ENCODE data around the gene EMX1.
A peak's percentile ranks its signal among the peaks of the same experiment; 100 is the strongest.
"Not testable (repeated sequence)": the region's sequence is repeated elsewhere in the genome, so short reads cannot be mapped to it uniquely, and the experiment has no call there.

The EMX1 gene

DNA sequence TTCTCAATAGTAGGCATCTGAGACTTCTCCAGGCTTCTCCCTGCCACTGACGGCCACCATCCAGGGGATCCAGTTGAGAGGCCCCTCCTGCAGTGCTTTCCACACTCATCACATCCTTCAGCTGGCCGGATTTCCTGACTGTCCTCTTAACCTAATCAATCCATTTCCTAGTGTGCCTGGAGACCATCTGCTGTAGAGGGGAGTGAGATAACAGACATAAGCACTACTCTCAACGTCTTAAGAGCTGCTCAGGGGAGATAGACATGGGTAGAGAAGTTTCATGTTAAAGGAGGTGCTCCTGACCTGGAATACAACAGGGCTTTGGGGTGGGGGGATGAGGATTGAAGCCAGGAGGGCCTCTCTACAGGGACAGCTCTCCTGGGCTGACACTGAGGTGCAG is 15.9 kb upstream of the EMX1 start:
- DNase-seq, result no peak

DNA sequence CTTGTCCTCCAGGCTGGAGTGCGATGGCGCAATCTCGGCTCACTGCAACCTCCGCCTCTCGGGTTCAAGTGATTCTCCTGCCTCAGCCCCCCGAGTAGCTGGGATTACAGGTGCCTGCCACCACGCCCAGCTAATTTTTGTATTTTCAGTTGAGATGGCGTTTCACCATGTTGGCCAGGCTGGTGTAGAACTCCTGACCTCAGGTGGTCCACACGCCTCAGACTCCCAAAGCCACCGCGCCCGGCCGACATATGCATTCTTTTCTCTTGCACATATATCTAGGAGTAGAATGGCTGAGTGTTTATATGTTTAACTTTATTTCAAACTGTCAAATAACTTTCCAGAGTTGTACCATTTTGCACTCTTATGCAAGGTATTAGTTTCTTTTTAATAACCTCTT is 9.9 kb upstream of the EMX1 start:
- not testable (repeated sequence) for DNase-seq

DNA sequence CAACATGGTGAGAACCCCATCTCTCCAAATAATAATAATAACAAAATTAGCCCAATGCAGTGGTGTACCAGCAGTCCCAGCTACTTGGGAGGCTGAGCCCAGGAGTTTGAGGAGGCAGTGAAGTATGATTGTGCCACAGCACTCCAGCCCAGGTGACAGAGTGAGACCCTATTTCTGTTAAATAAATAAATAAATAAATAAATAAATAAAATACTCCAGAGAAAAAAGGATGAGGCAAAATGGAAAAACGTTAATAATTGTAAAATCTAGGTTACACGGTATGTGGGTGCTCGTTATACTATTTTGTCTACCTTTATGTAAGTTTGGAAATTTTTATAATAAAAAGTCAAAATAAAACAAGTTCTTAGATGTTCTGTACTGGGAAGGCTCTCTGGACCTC is 8.6 kb upstream of the EMX1 start:
- no peak for DNase-seq

DNA sequence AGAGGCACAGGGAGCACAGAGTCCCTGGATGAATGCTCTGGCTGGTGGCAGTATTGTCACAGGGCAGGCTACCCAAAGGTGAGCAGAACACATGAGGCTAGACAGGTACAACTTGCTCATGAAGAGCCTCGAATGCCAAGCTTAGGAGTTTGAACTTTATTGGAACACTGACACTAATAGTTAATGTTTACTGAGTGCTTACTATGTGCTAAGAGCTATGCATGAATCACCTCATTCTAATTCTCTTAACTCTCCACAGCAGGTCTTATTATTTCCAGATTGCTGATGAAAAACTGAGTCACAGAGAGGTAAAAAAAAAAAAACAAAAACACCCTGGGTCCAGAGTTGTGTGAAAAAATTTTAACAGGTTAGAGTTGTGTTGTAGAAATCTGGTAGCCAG is 6.1 kb upstream of the EMX1 start:
- no peak for DNase-seq

DNA sequence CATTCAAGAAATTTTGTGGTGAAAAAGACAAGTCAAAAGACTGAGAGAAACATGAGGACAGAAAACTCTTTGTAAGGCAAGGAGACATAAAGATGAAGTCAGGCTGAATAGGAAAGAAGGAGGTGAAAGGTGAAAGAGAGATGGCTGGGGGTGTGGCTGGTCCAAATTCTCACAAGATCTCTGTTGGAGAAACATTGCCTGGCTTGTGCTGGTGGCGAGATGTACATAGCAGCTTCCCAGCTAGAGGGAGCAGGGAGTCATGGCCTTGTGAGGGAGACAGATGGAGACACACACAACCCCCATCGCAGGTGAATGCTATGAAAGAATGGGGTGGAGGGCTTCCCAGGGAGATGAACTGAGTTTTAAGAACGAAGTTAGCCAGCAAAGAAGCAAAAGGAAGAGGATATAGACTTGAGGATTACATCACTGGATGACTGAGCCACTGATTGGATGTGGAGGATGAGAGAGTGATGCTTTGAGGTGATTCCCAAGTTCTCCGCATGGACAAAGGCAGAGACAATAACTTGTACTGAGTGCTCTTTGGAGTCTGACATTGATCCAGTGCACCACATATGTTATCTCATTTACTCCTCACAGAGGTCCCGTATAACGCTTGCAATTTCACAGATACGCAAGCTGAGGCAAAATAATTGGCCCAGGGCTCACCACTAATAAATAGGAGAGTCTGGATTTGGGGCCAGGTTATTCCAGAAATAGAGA is 3.7 kb upstream of the EMX1 start:
- DNase-seq, result peak; percentile 49

DNA sequence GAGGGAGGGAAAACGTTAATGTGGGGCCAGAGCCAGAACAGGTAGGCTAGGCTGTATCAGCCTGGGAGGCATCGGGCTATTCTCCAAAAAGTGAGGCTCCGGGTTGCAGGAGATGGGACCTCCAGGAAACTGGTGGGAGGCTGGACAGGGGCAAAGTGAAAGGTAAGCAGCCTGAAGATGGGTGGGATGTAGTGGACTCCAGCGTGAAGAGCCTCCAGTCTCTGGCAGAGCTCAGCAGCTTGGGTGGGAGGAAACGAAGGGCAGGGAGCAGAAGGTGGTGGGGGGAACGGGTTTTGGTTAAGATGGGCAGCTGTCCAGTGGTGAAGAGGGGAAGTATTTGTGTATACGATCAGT is 3.1 kb upstream of the EMX1 start:
- DNase-seq, result peak; percentile 32

DNA sequence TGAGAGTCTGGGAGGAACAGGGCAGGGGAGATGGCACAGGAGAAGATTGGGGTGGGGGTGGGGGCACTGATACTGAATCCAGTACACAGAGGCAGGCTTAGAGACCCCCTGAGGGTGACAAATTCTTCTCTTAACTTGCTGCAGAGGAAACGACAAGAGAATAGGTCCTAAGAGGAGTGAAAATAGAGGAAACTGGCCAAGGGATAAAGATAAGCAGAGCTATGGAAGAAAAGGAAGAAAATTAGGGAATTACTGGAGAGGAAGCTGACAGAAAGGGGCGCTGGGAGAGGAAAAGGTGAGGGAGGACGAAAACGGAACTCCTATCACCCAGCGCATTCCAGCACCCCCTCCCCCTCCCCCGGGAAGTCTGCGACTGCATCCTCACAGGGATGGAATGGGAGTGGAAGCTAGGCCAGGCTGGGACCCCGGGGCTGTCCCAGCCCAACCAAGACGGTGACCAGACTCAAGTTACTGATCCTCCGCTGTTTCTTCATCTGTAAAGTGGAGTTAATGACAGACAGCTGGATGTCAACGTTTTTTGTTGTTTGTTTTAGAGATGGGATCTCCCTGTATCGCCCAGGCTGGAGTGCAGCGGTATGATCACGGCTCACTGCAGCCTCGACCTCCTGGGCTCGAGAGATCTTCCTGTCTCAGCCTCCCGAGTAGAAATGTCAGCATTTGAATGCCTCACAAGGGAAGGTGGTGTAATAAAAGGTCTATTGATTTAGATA is 2.6 kb upstream of the EMX1 start:
- DNase-seq, result no peak

DNA sequence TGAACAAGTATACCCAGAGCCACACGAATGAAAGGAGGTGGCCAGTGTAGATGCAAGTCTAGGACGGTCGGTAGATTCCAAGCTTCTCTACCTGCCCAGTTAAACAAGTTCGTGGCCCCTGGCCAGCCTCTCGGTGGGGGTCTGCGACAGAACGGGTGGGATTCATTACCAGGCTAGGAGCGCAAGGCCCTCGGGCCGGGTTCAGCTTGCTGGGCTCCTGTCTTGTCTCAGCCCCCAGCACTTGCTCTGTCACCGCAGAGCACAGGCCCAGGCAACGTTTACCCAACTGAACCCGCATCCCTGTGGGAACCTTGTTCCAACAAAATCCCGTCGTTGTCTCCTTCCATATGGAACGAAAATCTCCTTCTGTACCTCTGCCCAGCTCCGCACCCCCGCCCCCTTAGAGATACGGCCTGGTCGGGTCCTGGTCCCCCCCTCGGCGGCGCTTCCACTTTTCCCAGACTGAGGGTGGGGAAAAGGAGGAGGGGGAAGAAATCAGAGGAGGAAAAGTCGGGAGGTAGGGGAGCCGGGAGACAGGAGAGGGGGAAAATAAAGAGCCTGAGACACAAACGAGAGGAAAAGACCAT is 1.9 kb upstream of the EMX1 start:
- peak; percentile 57 for DNase-seq

DNA sequence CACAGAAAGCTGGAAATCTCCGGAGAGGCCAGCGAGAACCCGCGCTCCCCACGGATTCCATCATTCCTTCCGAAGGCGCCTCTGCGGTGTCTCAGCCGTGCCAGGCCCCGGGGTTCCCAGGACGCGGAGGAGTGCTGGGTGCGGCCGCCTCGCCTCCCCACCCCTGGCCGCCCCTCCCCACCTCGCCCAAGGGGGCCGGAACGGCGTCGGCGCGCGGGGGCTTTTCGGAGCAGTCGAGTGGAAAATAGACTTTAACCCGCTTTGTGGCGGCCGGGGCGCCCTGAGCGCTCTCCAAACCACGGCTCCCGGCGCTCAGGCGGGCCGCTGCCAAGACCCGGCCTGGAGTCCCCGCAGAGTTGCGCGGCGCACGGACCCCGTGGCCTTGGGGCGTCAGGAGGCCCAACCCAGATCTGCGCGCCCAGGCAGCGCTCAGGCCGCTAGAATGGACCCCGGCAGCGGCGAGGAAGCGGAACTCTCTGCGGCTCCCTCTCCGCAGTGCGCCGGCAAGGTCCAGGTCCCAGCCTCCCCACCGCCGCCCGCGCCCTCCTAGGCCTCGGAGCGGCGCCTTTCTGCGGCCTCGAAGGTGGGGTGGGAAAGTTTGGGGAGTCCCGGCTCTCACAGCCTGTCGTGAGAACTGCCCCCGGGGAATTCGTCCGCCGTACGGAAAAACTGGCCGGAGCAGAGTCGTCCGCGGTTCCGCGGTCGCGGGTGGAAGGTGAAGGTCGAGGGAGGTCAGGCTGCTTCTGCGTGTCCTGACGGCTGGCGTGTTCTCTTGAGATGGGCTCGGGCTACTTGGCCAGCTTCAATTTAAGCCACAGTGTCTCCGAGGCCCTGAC is 1.2 kb upstream of the EMX1 start:
- DNase-seq, result peak; percentile 78

DNA sequence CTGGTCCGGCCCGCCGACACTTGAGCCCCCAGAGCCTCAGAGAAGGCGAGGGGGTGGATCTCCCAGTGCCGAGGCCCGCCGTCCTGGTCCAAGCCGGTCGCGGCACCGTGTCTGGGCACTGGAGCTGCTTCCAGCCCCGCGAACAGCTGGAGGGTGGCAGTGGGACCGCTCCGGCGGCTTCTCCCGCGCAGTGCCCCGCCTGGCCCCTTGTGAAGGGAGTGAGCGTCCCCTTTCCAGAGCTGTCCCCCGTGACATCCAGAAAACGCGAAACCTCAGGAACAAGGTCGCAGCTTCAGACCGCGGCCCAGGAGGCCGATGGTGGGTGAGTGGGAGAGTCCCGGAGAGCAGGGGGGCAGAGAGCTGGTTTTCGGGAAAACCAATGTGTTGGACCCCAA is 579 bp upstream of the EMX1 start:
- DNase-seq, result peak; percentile 70

DNA sequence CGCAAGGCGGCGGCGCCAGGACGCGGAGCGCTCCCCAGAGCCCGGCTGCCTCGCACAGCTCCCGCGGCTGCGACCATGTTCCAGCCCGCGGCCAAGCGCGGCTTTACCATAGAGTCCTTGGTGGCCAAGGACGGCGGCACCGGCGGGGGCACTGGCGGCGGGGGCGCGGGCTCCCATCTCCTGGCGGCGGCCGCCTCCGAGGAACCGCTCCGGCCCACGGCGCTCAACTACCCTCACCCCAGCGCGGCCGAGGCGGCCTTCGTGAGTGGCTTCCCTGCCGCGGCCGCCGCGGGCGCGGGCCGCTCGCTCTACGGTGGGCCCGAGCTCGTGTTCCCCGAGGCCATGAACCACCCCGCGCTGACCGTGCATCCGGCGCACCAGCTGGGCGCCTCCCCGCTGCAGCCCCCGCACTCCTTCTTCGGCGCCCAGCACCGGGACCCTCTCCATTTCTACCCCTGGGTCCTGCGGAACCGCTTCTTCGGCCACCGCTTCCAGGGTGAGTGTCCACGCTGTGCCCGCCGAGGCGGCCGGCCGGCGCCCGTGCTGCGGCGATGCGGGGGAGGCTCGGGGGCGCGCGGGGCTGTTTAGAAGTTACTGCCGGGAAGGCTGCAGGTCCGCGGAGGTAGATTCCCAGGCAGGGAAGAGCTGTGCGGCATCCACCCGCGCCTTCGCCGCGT is 696 bp downstream of the EMX1 start:
- peak; percentile 62 for DNase-seq

DNA sequence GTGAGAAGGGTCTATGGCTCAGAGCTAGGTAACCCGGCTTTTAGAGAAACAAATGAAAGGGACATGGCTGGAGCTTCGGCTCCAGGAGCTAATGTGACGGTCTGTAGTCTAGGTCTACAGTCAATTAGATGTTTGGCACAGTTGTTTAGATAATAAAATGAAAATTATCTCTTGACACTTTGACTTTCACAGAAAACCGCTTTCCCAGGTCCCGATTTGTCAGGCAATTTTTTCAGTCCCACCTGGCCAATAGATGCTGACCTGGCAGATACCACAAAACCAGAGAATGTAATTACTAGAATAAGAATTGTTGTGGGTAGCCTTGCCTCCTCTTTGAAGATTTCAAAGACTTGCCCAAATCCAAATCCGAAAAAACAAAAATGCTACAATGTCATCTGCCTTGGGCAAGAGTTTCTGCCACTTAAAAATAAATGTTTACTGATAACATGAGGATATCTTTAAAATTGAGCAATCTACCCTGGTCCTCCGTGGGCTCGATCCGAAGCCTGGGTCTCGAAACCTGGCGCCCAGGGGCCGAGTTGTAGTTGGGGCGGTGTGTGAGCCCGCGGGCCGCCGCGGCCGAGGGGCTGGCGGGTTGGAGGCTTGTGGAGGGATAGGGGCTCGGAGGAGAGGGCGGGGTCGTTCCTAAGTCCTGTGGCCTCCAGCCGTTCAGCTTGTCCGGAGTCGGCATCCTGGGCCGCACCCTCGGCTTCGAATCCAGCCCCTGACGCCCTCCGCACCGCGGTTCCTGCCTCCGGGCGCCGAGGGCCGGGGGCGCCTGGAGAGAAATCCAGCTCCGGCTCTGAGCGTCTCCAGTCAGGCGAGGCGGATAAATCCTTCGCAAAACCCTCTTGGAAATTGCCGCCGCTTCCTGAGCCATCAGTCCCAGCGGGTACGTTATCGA is 2.3 kb downstream of the EMX1 start:
- DNase-seq, result peak; percentile 51

DNA sequence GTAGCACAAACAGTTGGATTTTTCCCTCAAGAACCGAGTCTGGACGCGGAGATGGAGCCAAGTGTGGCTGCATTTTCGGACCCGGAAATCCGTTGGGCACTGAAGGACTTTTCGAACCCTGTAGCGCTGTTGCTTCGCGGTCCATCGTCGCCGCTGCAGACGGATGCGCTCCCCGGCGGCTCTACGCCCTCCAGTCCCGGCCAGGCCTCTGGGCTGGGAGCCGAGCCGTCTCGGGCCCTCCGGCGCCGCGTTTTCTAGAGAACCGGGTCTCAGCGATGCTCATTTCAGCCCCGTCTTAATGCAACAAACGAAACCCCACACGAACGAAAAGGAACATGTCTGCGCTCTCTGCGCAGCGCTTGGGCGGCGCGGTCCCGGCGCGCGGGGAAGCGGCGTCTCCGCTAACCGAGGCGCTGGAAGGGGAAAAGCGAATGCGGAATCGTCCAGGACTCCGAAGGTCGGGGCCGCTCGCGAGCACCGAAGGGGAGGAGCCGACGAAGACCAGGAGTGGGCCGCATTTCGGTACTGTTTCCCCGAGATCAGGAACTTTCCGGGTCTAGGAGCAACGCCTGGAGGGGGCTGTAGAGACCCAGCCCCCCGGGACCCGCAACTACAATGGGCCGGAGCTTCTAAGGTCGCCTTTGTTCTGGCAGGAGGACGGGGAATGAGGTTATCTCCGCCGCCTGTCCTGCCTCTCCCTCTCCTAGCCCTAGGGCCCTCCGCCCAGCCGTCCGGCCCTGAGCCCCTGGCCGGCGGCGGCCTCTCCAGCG is 3.2 kb downstream of the EMX1 start:
- DNase-seq, result peak; percentile 71

DNA sequence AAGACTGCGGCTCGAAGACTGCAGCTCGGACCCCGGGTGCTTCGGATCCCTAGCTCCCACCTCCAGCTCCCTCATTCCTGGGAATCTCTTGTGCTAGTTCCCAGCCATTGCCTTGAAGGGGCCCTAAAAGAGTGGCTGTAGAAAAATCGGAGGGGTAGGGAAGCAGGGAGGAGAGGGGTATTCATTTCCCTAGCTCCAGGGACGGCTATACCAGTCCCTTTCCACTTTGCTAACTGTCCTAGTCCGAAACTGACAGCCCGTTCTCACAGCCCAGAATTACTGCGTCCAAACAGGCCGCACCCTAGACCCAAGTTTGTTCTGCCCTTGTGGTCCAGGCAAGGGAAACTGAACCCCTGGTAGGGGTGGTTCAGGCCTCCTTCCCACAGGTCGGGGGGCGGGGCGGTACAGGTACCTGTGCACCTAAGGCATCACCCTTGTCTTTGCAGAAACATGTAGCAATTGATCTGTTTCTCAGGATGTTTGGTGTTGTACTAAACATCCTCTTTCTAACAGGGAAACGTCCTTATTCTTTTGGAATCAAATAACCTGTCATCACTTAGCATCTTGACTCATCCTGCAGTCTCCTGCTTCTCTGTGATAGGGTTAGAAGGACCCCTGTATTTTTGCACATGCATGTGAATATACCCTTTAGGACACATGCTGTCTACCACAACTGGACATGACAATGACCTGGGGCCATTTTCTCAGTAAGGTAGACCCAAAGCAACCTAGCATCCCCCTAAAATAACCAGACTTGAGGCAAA is 4.0 kb downstream of the EMX1 start:
- peak; percentile 55 for DNase-seq

DNA sequence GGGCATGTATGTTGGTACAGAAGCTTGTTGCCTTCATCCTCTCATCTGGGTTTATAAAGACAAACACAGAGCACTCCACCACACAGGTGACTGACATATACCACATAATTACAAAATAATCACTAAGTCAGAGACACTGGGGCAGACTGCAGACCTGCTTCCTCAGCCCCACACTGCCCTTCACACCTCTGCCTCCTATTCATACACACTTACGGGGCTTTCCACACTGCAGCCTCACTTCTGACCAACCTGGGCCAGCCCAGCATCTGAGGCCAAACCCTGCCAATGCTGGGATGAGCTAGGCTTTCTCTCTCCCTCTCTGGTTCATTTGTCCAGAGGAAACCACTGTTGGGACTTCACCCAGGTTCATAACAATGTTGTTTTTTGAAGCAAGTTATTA is 4.5 kb downstream of the EMX1 start:
- peak; percentile 49 for DNase-seq

DNA sequence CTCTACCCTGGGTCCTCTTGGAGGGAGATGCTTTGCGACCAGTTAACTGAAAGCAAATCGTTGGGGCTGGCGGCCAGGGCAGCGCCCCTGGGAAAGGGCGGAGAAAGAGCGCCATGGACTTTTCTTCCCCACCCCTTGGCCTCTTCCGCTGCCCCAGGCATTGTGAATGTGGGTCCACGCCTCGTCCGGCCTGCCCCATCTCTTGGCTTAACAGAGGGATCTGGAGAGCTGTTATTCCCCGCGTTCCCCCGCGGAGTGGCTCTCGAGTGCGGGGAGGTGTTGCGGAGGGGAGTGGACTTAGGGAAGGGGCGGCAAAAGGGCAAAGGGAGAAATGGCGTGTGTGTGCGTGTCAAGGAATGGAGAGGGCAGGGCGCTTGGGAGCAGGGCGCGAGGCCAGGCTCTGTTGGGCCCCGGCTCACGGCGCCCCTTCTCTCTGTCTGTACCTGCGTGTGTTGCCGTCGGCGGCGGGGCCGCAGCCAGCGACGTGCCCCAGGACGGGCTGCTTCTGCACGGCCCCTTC is 6.6 kb downstream of the EMX1 start:
- no peak for DNase-seq

DNA sequence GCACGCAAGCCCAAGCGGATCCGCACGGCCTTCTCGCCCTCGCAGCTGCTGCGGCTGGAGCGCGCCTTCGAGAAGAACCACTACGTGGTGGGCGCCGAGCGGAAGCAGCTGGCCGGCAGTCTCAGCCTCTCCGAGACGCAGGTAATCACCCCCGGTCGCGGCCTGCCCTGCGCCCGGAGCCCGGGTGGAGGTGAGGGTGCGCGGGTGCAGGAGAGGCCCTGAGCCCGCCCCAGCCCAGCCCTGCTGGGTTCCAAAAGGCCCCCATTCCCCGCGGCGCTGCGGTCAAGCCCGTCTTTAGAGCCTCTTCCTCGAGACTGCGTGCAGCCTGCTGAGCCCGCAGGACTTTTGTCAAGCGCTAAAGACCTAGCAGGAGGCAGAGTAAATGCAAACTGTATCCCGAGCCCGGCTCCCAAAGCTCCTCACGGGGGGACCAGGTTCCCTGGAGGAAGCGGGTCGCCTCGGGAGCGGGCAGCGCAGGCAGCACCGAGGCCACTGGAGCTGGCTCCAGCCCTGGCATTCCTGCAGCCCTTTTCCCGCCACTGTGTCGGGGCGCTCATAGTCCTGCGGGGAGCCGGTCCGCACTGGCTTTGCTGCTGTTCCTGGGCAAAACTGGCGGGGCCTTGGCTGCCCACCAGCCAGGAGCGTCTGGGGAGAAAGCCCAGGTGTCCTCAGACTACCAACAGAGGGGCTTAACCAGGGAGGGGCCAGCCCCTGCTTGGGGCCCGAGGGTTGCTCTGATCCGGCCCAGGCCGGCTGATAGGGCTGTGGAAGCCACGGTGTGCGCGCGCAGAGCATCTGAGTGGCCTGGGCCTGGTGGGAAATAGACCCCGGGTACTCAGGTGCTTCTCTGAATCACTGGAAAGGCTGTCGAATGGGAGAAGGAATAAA is 7.3 kb downstream of the EMX1 start:
- DNase-seq, result peak; percentile 61

DNA sequence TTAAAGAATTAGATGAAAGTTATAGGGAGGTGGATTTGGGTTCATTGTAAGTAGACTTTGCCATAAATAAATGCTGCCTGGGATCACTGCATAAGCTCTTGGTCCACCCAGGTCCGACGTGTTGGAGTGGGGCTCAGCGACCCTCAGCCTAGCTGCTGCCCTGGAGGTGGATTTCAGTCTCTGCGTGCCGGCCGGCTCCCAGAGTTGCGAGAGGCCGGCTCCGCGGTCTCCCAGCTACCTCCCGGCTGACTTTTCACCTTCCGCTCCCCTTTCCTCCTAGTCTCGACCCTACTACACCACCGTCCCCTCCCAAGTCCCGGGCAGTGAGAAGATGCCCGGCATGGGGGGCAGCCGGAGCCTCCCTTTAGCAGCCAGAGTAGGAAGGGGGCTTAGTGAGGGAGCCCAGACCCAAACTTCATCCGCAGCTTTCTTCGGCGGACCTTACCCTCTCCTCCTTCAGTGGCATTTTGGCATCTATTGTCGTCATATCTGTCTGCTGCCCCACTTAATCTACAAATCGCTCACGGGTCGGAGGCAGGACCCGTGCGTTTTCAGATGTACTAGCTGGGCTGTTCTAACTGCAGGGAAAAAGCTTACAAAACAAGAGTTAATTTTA is 8.1 kb downstream of the EMX1 start:
- peak; percentile 53 for DNase-seq

Data from activated CD8-positive, alpha-beta memory T cell treated with anti-CD3 and anti-CD28 coated beads for 24 hours (primary cell).